Measurements from ENCODE around the gene CLMN. TPM values are rescaled to one million over a fixed set of nuclear protein-coding genes. Genes with fewer than 3 reads are reported as not detected.

Gene CLMN
- total and polyA plus RNA-seq, 2 of the 13 experiments (the other 11 are each of a cell fraction or from before 2014, with no cell fraction given): 15.1 to 16.7 TPM

GRCh38 chr14:95257521-95257920 lies 62.2 kb downstream of the CLMN start (continued):
- TF ChIP-seq HINFP (CRISPR knock-in tag; IDR thresholded peaks at IDR 0.05; ENCODE audit: low read depth): no peak

DNA sequence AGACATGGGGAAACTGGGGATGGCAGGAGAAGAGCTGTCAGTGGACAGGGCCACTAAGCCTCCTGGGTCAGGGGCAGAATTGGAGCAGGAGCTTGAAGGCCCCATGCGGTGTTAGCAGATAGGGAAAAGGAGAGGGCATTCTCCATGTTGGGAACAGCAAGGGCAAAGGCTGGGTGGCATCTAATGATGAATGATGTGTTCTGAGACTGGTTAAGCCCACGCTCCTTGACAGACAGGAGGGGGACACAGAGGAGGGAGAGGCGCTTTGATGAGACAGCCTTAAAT lies 63.0 kb downstream of the CLMN start:
- DNase-seq (ENCODE audit: low spot score) (no peak), FAIRE-seq (no peak), ATAC-seq (no peak)
- Histone ChIP-seq H4K20me1 (ENCODE audit: insufficient read depth, low read length) (no peaks in the 10 kb centered on the region), H2AFZ (ENCODE audit: low read length) (no peak overlapping the region), H3K4me1 (ENCODE audit: insufficient read depth, low read length) (no peaks in the 10 kb centered on the region), H3K27ac (ENCODE audit: extremely low read length, insufficient read depth, low read length) (no peak overlapping the region), H3K4me3 (replicated peaks in 1 of 3; ENCODE audit: insufficient read depth in 1 of 3, low read depth in 2 of 3, low read length in 3 of 3) (no peak overlapping the region), H3K9ac (ENCODE audit: insufficient read depth, low read depth, low read length) (no peak overlapping the region), H3K79me2 (ENCODE audit: insufficient read depth, low read length) (no peaks in the 10 kb centered on the region), H3K4me2 (ENCODE audit: low read depth, low read length) (no peak overlapping the region), H3K36me3 (replicated peaks in 1 of 2; ENCODE audit: control insufficient read depth in 1 of 2, insufficient read depth in 2 of 2, low read length in 2 of 2) (no peaks in the 10 kb centered on the region), H3K27me3 (ENCODE audit: control insufficient read depth in 1 of 2, insufficient read depth in 2 of 2, low read length in 2 of 2) (no peaks in the 10 kb centered on the region), H3K9me3 (ENCODE audit: low read length) (no peaks in the 10 kb centered on the region)
- WGBS (ENCODE audit: low lambda C conversion rate): 95% methylated on average over 3 of the region's 3 CpGs
- intact Hi-C loops (cut with micrococcal nuclease; ENCODE audit: unreplicated experiment) (no loop called here), in situ Hi-C loops (cut with HindIII; ENCODE audit: extremely low pct_ligation_motif_present, low pct_unique_long_range_greater_than_20kb) (no loop called here)
- no TSS peak for BruUV-seq (replicated peaks)
- POLR2A ChIA-PET: no interaction called here
- no peak for TF ChIP-seq ZNF761 (CRISPR knock-in tag; conservative IDR thresholded peaks at IDR 0.05)
- TF ChIP-seq, protein P1, sequence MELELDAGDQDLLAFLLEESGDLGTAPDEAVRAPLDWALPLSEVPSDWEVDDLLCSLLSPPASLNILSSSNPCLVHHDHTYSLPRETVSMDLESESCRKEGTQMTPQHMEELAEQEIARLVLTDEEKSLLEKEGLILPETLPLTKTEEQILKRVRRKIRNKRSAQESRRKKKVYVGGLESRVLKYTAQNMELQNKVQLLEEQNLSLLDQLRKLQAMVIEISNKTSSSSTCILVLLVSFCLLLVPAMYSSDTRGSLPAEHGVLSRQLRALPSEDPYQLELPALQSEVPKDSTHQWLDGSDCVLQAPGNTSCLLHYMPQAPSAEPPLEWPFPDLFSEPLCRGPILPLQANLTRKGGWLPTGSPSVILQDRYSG (CRISPR knock-in tag; IDR thresholded peaks at IDR 0.05): no peak
- TF ChIP-seq MED1 (CRISPR knock-in tag; IDR thresholded peaks at IDR 0.05): no peak
- no peak for TF ChIP-seq ZNF530 (CRISPR knock-in tag; IDR thresholded peaks at IDR 0.05; ENCODE audit: low read depth)
- no peak for TF ChIP-seq ATF6 (CRISPR knock-in tag; conservative IDR thresholded peaks at IDR 0.05)
- TF ChIP-seq, protein P2, sequence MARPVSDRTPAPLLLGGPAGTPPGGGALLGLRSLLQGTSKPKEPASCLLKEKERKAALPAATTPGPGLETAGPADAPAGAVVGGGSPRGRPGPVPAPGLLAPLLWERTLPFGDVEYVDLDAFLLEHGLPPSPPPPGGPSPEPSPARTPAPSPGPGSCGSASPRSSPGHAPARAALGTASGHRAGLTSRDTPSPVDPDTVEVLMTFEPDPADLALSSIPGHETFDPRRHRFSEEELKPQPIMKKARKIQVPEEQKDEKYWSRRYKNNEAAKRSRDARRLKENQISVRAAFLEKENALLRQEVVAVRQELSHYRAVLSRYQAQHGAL (CRISPR knock-in tag; IDR thresholded peaks at IDR 0.05; ENCODE audit: not compliant biosample characterization): no peak
- CTCF ChIA-PET (ENCODE audit: low intra/inter-chr PET ratio, low total read pairs): no interaction called here

All from HepG2 (cell line).